WTC11 (cell line): Measurements from ENCODE around the gene PITPNM3. TPM values are rescaled to one million over a fixed set of nuclear protein-coding genes. Genes with fewer than 3 reads are reported as not detected.

Experiments used
- ATAC-seq: fragments of 200-7000 bp; cut with Tn5 transposase; 2 replicates; pipeline ENCODE4 v1.10.0; 2021; ENCODE audit warnings: mild to moderate bottlenecking, moderate library complexity
- CTCF ChIA-PET: fragments of 300-600 bp; sonication (Branson Sonifier 250); formaldehyde crosslinking; loops from one replicate; lab custom pipeline; 2021; ENCODE audit warnings: antibody characterized with exemption; lab: Charles Lee
- POLR2A ChIA-PET: fragments of 350-600 bp; sonication (Branson Sonifier 250); formaldehyde crosslinking; loops from one replicate; lab custom pipeline; 2021; ENCODE audit warnings: antibody characterized with exemption; lab: Charles Lee
- DNase-seq: peaks from one replicate; pipeline ENCODE4 v3.0.0; 2021; ENCODE audit warnings: low spot score
- H3K27ac Mint-ChIP-seq: 2 replicates; pipeline ENCODE4 v1.8.0; 2021; ENCODE audit warnings: mixed read lengths
- H3K27me3 Mint-ChIP-seq: 2 replicates; pipeline ENCODE4 v1.8.0; 2021; ENCODE audit warnings: low read depth, mild to moderate bottlenecking, moderate library complexity, mixed read lengths
- H3K36me3 Mint-ChIP-seq: 2 replicates; pipeline ENCODE4 v1.8.0; 2021; ENCODE audit warnings: mixed read lengths
- H3K4me1 Mint-ChIP-seq: 2 replicates; pipeline ENCODE4 v1.8.0; 2022; ENCODE audit warnings: mixed read lengths
- H3K4me3 Mint-ChIP-seq: 2 replicates; pipeline ENCODE4 v1.8.0; 2021; ENCODE audit warnings: mild to moderate bottlenecking, moderate library complexity, mixed read lengths
- H3K9me3 Mint-ChIP-seq: 2 replicates; pipeline ENCODE4 v1.8.0; 2021; ENCODE audit warnings: mixed read lengths
- ATF3 ChIP-seq: sonication (generic); formaldehyde crosslinking; conservative IDR thresholded peaks from 2 replicates; pipeline ENCODE4 v1.8.1; 2022; ENCODE audit warnings: mild to moderate bottlenecking, missing genetic modification reagents
- CDX4 ChIP-seq: fragments of 250-450 bp; sonication (Bioruptor Pico); IDR thresholded peaks from 2 replicates; pipeline ENCODE4 v1.9.0; 2021; ENCODE audit warnings: moderate library complexity, mild to moderate bottlenecking, inconsistent platforms, borderline replicate concordance
- ESRRA ChIP-seq: sonication (generic); formaldehyde crosslinking; IDR thresholded peaks from 2 replicates; pipeline ENCODE4 v1.8.1; 2022; ENCODE audit warnings: mild to moderate bottlenecking, missing genetic modification reagents, borderline replicate concordance
- GABPB1 ChIP-seq: sonication (generic); formaldehyde crosslinking; IDR thresholded peaks from 2 replicates; pipeline ENCODE4 v1.8.1; 2023; ENCODE audit warnings: mild to moderate bottlenecking, missing genetic modification reagents
- HMGXB4 ChIP-seq: sonication (generic); formaldehyde crosslinking; IDR thresholded peaks from 2 replicates; pipeline ENCODE4 v1.8.1; 2023; ENCODE audit warnings: mild to moderate bottlenecking, moderate library complexity, missing genetic modification reagents
- NFATC4 ChIP-seq: fragments of 250-450 bp; sonication (Bioruptor Pico); IDR thresholded peaks from 2 replicates; pipeline ENCODE4 v1.9.0; 2021; ENCODE audit warnings: mild to moderate bottlenecking
- NR3C1 ChIP-seq: sonication (generic); formaldehyde crosslinking; conservative IDR thresholded peaks from 2 replicates; pipeline ENCODE4 v1.8.1; 2023; ENCODE audit warnings: low read depth, mild to moderate bottlenecking, missing genetic modification reagents
- PREB ChIP-seq: sonication (generic); formaldehyde crosslinking; IDR thresholded peaks from 2 replicates; pipeline ENCODE4 v1.8.1; 2022; ENCODE audit warnings: mild to moderate bottlenecking, missing genetic modification reagents, moderate library complexity, borderline replicate concordance
- SMAD3 ChIP-seq: sonication (generic); formaldehyde crosslinking; IDR thresholded peaks from 2 replicates; pipeline ENCODE4 v1.8.0; 2022; ENCODE audit warnings: missing genetic modification reagents, mild to moderate bottlenecking, borderline replicate concordance
- TP53 ChIP-seq: sonication (generic); formaldehyde crosslinking; IDR thresholded peaks from 2 replicates; pipeline ENCODE4 v1.8.1; 2023; ENCODE audit warnings: mild to moderate bottlenecking, missing genetic modification reagents
- USF2 ChIP-seq: sonication (generic); formaldehyde crosslinking; IDR thresholded peaks from 2 replicates; pipeline ENCODE4 v1.8.1; 2023; ENCODE audit warnings: mild to moderate bottlenecking, missing genetic modification reagents, moderate library complexity
- ZBTB43 ChIP-seq: sonication (generic); formaldehyde crosslinking; IDR thresholded peaks from 2 replicates; pipeline ENCODE4 v1.8.1; 2023; ENCODE audit warnings: mild to moderate bottlenecking, missing genetic modification reagents
- ZNF121 ChIP-seq: sonication (generic); formaldehyde crosslinking; IDR thresholded peaks from 2 replicates; pipeline ENCODE4 v1.8.0; 2023; ENCODE audit warnings: missing genetic modification reagents
- ZNF317 ChIP-seq: sonication (generic); formaldehyde crosslinking; IDR thresholded peaks from 2 replicates; pipeline ENCODE4 v1.8.1; 2023; ENCODE audit warnings: low read depth, mild to moderate bottlenecking, moderate library complexity, missing genetic modification reagents, borderline replicate concordance
- ZNF396 ChIP-seq: fragments of 250-450 bp; sonication (Bioruptor Pico); IDR thresholded peaks from 2 replicates; pipeline ENCODE4 v1.8.0; 2021; ENCODE audit warnings: mild to moderate bottlenecking, moderate library complexity, borderline replicate concordance
- ZNF416 ChIP-seq: fragments of 250-450 bp; sonication (Bioruptor Pico); IDR thresholded peaks from 2 replicates; pipeline ENCODE4 v1.9.0; 2021; ENCODE audit warnings: mild to moderate bottlenecking, inconsistent platforms
- ZNF423 ChIP-seq: fragments of 250-450 bp; sonication (Bioruptor Pico); IDR thresholded peaks from 2 replicates; pipeline ENCODE4 v2.1.2; 2022; ENCODE audit warnings: mild to moderate bottlenecking, moderate library complexity
- ZNF532 ChIP-seq: fragments of 250-450 bp; sonication (Bioruptor Pico); IDR thresholded peaks from 2 replicates; pipeline ENCODE4 v1.9.0; 2021; ENCODE audit warnings: mild to moderate bottlenecking, borderline replicate concordance
- total RNA-seq: library from RNA; stranded (reverse); gene quantifications from 3 replicates; pipeline ENCODE4 v1.2.3, GENCODE V29; 2021

The PITPNM3 gene
- total RNA-seq, 1 experiment from 2014 or later, result 2.8 TPM

GRCh38 chr17:6534846-6535514 is 21.4 kb downstream of the PITPNM3 start (continued):
- no peak for TF ChIP-seq ZBTB43 (CRISPR knock-in tag)
- no peak for TF ChIP-seq USF2 (CRISPR knock-in tag)
- TF ChIP-seq ZNF396 (CRISPR knock-in tag), result no peak
- no peak for TF ChIP-seq NR3C1 (CRISPR knock-in tag)
- no peak for TF ChIP-seq HMGXB4
- no peak for TF ChIP-seq GABPB1
- no peak for TF ChIP-seq NFATC4 (CRISPR knock-in tag)
- no peak for TF ChIP-seq ZNF423 (CRISPR knock-in tag)
- no peak for TF ChIP-seq PREB
- no peak for TF ChIP-seq ZNF416
- TF ChIP-seq ESRRA (CRISPR knock-in tag), result no peak
- no peak for TF ChIP-seq ZNF532 (CRISPR knock-in tag)
- no peak for TF ChIP-seq ZNF317 (CRISPR knock-in tag)
- TF ChIP-seq, all 79 proteins: peak for 0

- Mint-ChIP-seq H3K27me3 (no peaks in the 10 kb centered on the region), H3K9me3 (no peaks in the 10 kb centered on the region), H3K36me3 (no peaks in the 10 kb centered on the region), H3K27ac (no peak overlapping the region), H3K4me3 (no peak overlapping the region), H3K4me1 (peaks cover 17% of the 10 kb centered on the region)
- POLR2A ChIA-PET, result no interaction called here
- TF ChIP-seq ATF3 (no peak), SMAD3 (CRISPR knock-in tag) (no peak), ZNF121 (CRISPR knock-in tag) (no peak), TP53 (CRISPR knock-in tag) (no peak), CDX4 (CRISPR knock-in tag) (no peak)
- CTCF ChIA-PET, result no interaction called here
- no peak for ATAC-seq
- DNase-seq, result no peak
These were observed 23.9 kb downstream of the PITPNM3 start for GRCh38 chr17:6532441-6532885.
